ENCODE measurements around the gene MYADM. TPM values are rescaled to one million over a fixed set of nuclear protein-coding genes. Genes with fewer than 3 reads are reported as not detected.

The MYADM gene
- total and polyA plus RNA-seq, 2 of the 13 experiments (the other 11 are each of a cell fraction or from before 2014, with no cell fraction given), result 19.9 to 38.1 TPM

GRCh38 chr19:53908106-53908934, 40.6 kb downstream of the MYADM start (continued):
- TF ChIP-seq FOXA1 (IDR thresholded peaks at IDR 0.05), result no peak
- TF ChIP-seq FOXA1 (CRISPR knock-in tag; IDR thresholded peaks at IDR 0.05), result no peak
- no peak for TF ChIP-seq ARHGAP35 (CRISPR knock-in tag; IDR thresholded peaks at IDR 0.05; ENCODE audit: borderline replicate concordance)
- TF ChIP-seq CREM (IDR thresholded peaks at IDR 0.05), result peak; percentile 49; the same call in 1 of the 2 replicates
- no peak for TF ChIP-seq CREM (CRISPR knock-in tag; IDR thresholded peaks at IDR 0.05)
- TF ChIP-seq ZBTB40 (IDR thresholded peaks at IDR 0.05), result no peak
- no peak for TF ChIP-seq ZBTB40 (CRISPR knock-in tag; IDR thresholded peaks at IDR 0.05)
- TF ChIP-seq POGZ (CRISPR knock-in tag; IDR thresholded peaks at IDR 0.05), result no peak
- TF ChIP-seq RNF2 (conservative IDR thresholded peaks at IDR 0.05; ENCODE audit: low read depth), result no peak
- 0 out of 2 replicates have a peak, but pooled peaks have one; percentile 66 for TF ChIP-seq ZNF597 (CRISPR knock-in tag; IDR thresholded peaks at IDR 0.05)
- TF ChIP-seq TCF7 (IDR thresholded peaks at IDR 0.05; ENCODE audit: low read depth), result no peak
- TF ChIP-seq ZBTB37 (CRISPR knock-in tag; IDR thresholded peaks at IDR 0.05), result no peak

All from HepG2 (cell line).